ENCODE data around the gene APOBEC3A.
A peak's percentile ranks its signal among the peaks of the same experiment; 100 is the strongest.
"Not testable (repeated sequence)": the region's sequence is repeated elsewhere in the genome, so short reads cannot be mapped to it uniquely, and the experiment has no call there.

Gene APOBEC3A

DNA sequence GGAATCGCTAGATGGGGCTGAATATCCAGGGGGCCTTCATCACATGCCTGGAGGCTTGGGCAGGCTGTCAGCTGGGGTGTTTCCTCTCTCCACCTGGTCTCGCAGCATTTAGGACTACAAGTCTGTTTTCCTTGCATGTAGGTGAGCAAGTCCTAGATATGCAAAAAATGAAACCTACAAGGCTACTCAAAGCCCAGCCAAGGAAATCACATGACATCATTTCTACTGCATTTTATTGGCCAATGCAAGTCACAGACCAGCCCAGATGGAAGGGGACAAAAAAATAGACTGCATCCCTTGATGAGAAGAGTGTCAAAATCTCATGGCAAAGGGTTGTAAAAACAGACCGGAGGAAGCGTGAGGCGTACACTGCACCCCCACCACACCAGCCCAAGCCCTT is 15.1 kb downstream of the APOBEC3A start:
- Histone ChIP-seq H3K27ac (ENCODE audit: low read length) (no peak overlapping the region), H3K4me1 (ENCODE audit: insufficient read depth, low read length) (no peaks in the 10 kb centered on the region), H3K36me3 (ENCODE audit: insufficient read depth, low read depth, low read length) (no peaks in the 10 kb centered on the region), H3K9ac (ENCODE audit: low read depth, low read length) (no peak overlapping the region), H3K9me3 (ENCODE audit: insufficient read depth, low read depth, low read length) (peaks cover 19% of the 10 kb centered on the region), H3K4me3 (ENCODE audit: low read length) (no peak overlapping the region), H3K27me3 (ENCODE audit: insufficient read depth, low read length) (no peaks in the 10 kb centered on the region)

DNA sequence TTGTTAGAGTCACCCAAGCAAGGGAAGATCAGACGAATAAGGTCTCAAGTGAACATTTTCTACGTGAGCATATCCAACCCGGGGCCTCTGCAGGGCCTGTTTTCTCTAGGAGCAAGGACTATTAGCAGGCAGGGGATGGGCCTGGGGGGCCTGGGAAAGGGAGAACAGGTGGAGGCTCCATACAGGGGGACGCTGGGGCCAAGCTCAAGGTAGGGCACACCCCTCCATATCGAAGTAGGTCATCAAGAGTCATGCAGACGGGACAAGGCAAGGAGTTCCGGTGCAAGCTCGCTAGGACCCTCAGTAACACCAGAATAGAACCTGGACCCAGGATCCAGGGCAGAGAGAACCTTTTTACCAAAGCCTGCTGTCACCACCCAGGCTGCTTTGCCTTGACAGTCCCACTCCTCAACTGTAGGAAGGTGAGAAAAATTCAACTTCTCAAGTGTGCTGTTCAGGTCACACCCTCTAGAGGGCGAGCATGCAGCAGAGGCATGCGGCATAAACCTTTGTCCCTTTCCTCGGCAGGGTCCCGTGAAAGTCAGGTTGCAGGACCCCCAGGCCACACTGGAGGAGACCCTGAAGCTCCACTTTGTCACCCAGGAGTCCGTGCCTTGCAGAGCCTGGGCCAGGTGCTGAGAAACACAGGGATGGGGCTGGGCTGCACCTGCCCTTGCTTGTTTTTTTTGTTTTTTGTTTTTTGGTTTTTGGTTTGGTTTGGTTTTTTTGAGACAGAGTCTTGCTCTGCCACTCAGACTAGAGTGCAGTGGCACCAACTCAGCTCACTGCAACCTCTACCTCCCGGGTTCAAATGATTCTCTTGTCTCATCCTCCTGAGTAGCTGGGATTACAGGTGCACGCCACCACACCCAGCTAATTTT is 16.1 kb downstream of the APOBEC3A start:
- no peaks in the 10 kb centered on the region for H3K36me3 ChIP-seq (ENCODE audit: insufficient read depth, low read depth, low read length)
- no peak overlapping the region for H3K9ac ChIP-seq (ENCODE audit: low read depth, low read length)
- H3K4me3 ChIP-seq (ENCODE audit: low read length) = no peak overlapping the region
- H3K9me3 ChIP-seq (ENCODE audit: insufficient read depth, low read depth, low read length) = peaks cover 19% of the 10 kb centered on the region
- H3K27ac ChIP-seq (ENCODE audit: low read length) = no peak overlapping the region
- no peaks in the 10 kb centered on the region for H3K27me3 ChIP-seq (ENCODE audit: insufficient read depth, low read length)
- no peaks in the 10 kb centered on the region for H3K4me1 ChIP-seq (ENCODE audit: insufficient read depth, low read length)

DNA sequence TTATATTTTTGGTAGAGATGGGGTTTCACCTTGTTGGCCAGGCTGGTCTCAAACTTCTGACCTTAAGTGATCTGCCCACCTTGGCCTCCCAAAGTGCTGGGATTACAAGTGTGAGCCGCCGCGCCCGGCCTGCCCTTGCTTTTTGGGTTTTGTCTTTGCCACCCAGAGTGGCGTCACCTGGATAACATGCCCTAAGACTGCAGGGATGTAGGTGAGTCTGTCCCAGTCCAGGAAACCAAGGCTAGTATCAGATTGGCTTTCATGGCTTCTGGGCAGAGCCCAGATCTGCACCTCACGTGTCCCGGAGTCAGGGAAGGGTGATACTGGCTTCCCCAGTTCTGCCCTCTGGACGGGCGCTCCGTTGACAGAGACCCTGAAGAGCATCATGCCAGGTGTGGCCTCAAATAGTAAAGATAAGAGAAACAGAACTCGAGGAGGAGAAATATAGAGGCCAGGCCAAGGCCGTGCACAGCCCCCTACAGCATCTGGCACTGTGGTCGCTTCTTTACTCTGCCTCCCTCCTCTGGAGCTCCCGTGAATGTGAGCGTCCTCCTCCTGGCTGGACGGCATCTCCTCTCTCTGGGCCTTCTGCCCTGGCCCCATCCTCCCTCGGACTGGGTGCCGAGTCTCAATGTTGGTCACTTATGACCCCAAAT is 16.9 kb downstream of the APOBEC3A start:
- no peaks in the 10 kb centered on the region for H3K36me3 ChIP-seq (ENCODE audit: insufficient read depth, low read depth, low read length)
- no peak overlapping the region for H3K4me3 ChIP-seq (ENCODE audit: low read length)
- no peaks in the 10 kb centered on the region for H3K27me3 ChIP-seq (ENCODE audit: insufficient read depth, low read length)
- H3K4me1 ChIP-seq (ENCODE audit: insufficient read depth, low read length) = no peaks in the 10 kb centered on the region
- no peak overlapping the region for H3K9ac ChIP-seq (ENCODE audit: low read depth, low read length)
- H3K9me3 ChIP-seq (ENCODE audit: insufficient read depth, low read depth, low read length) = peaks cover 19% of the 10 kb centered on the region
- no peak overlapping the region for H3K27ac ChIP-seq (ENCODE audit: low read length)

DNA sequence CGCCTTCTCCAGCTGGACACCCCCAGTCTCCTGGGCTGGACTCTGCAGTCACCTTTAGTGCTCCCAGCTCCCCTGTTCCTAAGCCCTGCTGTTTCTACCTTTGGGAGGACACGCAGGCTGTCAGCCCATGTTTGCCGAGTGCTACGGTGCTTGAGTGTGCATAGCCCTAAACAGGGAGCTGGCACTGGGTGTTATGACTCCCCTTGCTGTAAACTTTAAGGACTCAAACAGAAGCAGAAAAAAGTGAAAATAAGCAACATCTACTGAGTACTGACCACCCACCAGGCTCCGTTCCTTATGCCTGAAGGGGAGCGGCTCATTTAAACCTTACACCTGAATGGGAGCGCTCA is 17.4 kb downstream of the APOBEC3A start:
- H3K9me3 ChIP-seq (ENCODE audit: insufficient read depth, low read depth, low read length) = peaks cover 19% of the 10 kb centered on the region
- no peak overlapping the region for H3K4me3 ChIP-seq (ENCODE audit: low read length)
- H3K4me1 ChIP-seq (ENCODE audit: insufficient read depth, low read length) = no peaks in the 10 kb centered on the region
- H3K27ac ChIP-seq (ENCODE audit: low read length) = no peak overlapping the region
- no peaks in the 10 kb centered on the region for H3K36me3 ChIP-seq (ENCODE audit: insufficient read depth, low read depth, low read length)
- no peak overlapping the region for H3K9ac ChIP-seq (ENCODE audit: low read depth, low read length)
- no peaks in the 10 kb centered on the region for H3K27me3 ChIP-seq (ENCODE audit: insufficient read depth, low read length)

DNA sequence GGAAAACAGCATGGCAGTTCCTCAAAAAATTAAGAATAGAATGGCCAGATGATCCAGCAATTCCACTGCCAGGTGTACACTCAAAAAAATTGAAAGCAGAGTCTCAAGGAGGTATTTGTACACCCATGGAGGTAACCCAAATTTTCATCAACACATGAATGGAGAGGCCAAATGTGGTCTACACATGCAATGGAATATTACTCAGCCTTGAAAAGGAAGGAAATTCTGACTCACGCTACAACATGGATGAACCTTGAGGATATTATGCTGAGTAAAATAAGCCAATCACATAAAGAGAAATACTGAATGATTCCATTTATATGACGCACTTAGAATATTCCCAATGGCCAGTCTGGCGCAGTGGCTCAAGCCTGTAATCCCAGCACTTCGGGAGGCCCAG is 19.9 kb downstream of the APOBEC3A start:
- H3K9me3 ChIP-seq (ENCODE audit: insufficient read depth, low read depth, low read length) = peaks cover 19% of the 10 kb centered on the region
- H3K4me1 ChIP-seq (ENCODE audit: insufficient read depth, low read length); H3K9ac ChIP-seq (ENCODE audit: low read depth, low read length); H3K27me3 ChIP-seq (ENCODE audit: insufficient read depth, low read length); H3K36me3 ChIP-seq (ENCODE audit: insufficient read depth, low read depth, low read length); H3K4me3 ChIP-seq (ENCODE audit: low read length); H3K27ac ChIP-seq (ENCODE audit: low read length): not testable (repeated sequence)

DNA sequence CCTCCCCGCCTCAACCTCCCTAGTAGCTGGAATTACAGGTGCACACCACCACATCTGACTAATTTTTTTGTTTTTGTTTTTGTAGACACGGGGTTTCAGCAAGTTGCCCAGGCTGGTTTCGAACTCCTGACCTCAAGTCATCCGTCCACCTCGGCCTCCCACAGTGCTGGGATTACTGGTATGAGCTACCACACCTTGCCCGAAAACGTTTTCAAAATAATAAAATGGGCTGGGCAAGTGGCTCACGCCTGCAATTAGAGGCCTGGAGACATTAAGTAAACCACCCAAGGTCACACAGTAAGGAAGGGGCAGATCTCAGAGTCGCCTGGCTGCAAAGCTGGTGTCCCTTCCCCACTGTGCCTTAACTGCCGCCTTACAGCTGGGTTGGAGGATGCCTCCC is 23.2 kb downstream of the APOBEC3A start:
- not testable (repeated sequence) for H3K4me1 ChIP-seq (ENCODE audit: insufficient read depth, low read length); H3K36me3 ChIP-seq (ENCODE audit: insufficient read depth, low read depth, low read length); H3K4me3 ChIP-seq (ENCODE audit: low read length); H3K27ac ChIP-seq (ENCODE audit: low read length); H3K27me3 ChIP-seq (ENCODE audit: insufficient read depth, low read length)
- Histone ChIP-seq H3K9ac (ENCODE audit: low read depth, low read length) (peak overlapping the region; percentile 7; the same call in 1 of the 2 replicates), H3K9me3 (ENCODE audit: insufficient read depth, low read depth, low read length) (peaks cover 30% of the 10 kb centered on the region)

DNA sequence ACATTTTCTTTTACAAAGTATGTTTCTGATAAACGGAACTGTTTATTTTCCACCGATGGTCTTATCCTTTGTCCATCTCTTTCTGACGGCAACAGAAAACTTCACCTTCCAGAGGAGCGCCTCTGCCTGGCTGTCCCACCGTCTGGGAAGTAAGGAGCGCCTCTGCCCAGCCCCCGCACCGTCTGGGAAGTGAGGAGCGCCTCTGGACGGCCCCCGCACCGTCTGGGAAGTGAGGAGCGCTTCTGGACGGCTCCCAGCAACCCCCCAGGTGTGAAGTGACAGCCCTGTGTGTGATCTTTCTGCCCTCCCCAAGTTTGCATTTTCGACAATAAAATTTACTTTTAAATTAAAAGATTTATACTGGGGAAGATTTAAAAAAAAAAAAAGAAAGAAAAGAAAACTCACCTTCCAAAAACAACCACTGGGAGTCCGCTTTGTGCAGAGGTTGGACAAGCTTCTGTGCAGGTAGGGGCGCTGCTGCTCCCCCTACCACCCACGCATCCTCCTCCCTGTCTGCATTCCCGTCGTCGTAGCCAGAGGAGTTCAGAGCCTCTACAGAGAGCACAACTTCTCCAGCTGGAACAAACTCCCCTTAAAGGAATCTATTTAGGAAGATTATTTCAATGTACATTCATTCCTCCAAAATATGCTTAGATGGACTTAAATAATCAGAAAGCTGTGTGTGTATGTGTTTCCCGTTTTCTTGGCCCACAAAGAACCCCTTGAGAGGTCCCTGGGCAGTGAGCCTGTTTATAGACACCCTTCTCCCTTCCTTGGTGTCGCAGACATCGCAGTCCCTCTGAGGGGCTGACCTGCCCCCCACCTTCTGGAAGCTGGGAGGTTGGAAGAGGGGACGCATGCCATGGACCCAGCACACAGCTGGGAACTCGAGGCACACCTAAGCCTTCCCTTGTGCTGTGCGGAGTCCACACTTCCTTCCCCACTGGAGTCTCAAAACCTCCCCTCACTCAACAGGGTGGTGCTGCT is 23.9 kb downstream of the APOBEC3A start:
- peak overlapping the region; percentile 7; the same call in 1 of the 2 replicates for H3K9ac ChIP-seq (ENCODE audit: low read depth, low read length)
- no peak overlapping the region for H3K27ac ChIP-seq (ENCODE audit: low read length)
- peaks cover 23% of the 10 kb centered on the region for H3K9me3 ChIP-seq (ENCODE audit: insufficient read depth, low read depth, low read length)
- no peaks in the 10 kb centered on the region; the same call in 1 of the 2 replicates for H3K4me1 ChIP-seq (ENCODE audit: insufficient read depth, low read length)
- no peaks in the 10 kb centered on the region for H3K27me3 ChIP-seq (ENCODE audit: insufficient read depth, low read length)
- peak overlapping the region; percentile 0; the same call in 1 of the 2 replicates for H3K4me3 ChIP-seq (ENCODE audit: low read length)
- H3K36me3 ChIP-seq (ENCODE audit: insufficient read depth, low read depth, low read length) = 0 out of 2 replicates have a peak, but pooled peaks cover 3% of the 10 kb centered on the region

DNA sequence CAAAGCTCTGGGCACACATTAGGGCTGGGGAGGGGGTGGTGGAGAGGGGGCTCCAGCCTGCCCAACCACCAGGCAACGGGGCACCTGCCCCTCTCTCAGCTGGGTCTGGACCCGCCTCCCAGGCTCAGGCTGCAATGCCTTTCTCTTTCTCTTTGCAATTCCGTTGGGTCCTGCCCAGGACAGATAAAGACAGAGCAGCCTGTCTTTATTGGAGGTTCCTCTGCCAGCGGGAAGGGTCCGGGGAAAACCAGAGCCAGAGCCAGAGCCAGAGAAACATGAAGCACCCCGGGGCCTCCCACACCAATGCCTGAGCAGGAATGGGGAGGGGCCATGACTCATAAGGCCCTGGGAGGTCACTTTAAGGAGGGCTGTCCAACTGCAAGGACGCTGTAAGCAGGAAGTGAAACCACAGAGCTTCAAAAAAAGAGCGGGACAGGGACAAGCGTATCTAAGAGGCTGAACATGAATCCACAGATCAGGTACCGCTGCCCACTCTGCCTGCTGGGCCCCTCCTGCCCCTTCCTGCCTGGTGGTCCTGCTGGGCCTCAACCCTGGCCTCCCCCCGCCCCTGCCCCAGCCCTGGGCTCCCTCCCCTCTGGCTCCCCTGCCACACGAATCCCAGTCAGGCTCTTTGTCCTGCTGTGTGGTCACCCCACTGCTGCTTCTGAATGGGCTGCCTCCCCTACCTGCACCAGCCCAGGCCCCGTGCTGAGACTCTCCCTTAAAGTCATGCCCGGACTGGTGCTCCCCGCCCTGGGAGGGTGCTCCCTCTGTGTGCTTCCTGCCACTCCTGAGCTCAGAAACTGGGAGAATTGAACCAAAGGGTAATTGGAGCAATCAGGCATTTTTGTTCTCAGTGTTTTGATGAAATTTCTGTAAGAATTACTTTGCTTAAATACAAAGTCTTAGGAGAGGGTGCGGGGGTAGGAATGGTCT is 24.9 kb downstream of the APOBEC3A start, which contains the start of gene APOBEC3B:
Gene APOBEC3B (plus strand): TSS at position 356 of the 936 bp plus-strand sequence. CDS start 107 bp downstream, at position 463.
- H3K4me1 ChIP-seq (ENCODE audit: insufficient read depth, low read length) = no peaks in the 10 kb centered on the region; the same call in 1 of the 2 replicates
- no peak within 1 kb of the TSS for H3K27ac ChIP-seq (ENCODE audit: low read length)
- peaks cover 15% of the 10 kb centered on the region for H3K9me3 ChIP-seq (ENCODE audit: insufficient read depth, low read depth, low read length)
- 0 out of 2 replicates have a peak, but pooled peaks cover 3% of the 10 kb centered on the region for H3K36me3 ChIP-seq (ENCODE audit: insufficient read depth, low read depth, low read length)
- H3K27me3 ChIP-seq (ENCODE audit: insufficient read depth, low read length) = no peaks in the 10 kb centered on the region
- peak within 1 kb of the TSS; percentile 5; the same call in 1 of the 2 replicates for H3K9ac ChIP-seq (ENCODE audit: low read depth, low read length)
- peak within 1 kb of the TSS; percentile 0; the same call in 1 of the 2 replicates for H3K4me3 ChIP-seq (ENCODE audit: low read length)

DNA sequence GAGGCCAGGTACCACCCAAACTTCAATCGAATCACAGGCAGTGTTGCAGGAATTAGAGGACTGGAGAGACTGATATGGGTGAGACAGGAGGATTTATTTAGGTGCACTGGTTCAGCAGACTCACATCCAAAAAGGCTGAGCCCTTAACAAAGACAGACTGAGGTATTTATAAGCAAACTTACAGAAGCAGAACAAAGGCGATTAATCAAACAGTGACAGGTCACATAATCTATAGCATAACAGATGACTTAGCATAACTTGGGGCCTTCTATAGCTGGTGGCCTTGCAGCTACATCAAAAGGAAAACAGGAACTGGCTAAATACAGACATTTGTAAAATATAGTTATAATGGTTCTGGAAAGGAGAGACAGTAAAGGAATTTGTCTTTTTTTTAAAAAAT is 26.8 kb downstream of the APOBEC3A start:
- H3K9ac ChIP-seq (ENCODE audit: low read depth, low read length) = no peak overlapping the region
- peaks cover 11% of the 10 kb centered on the region; the same call in 1 of the 2 replicates for H3K9me3 ChIP-seq (ENCODE audit: insufficient read depth, low read depth, low read length)
- no peaks in the 10 kb centered on the region for H3K27me3 ChIP-seq (ENCODE audit: insufficient read depth, low read length)
- H3K4me1 ChIP-seq (ENCODE audit: insufficient read depth, low read length) = no peaks in the 10 kb centered on the region; the same call in 1 of the 2 replicates
- 0 out of 2 replicates have a peak, but pooled peaks cover 3% of the 10 kb centered on the region for H3K36me3 ChIP-seq (ENCODE audit: insufficient read depth, low read depth, low read length)
- H3K4me3 ChIP-seq (ENCODE audit: low read length) = no peak overlapping the region
- H3K27ac ChIP-seq (ENCODE audit: low read length) = no peak overlapping the region
